ENCODE measurements around the gene LPAR3.

DNA sequence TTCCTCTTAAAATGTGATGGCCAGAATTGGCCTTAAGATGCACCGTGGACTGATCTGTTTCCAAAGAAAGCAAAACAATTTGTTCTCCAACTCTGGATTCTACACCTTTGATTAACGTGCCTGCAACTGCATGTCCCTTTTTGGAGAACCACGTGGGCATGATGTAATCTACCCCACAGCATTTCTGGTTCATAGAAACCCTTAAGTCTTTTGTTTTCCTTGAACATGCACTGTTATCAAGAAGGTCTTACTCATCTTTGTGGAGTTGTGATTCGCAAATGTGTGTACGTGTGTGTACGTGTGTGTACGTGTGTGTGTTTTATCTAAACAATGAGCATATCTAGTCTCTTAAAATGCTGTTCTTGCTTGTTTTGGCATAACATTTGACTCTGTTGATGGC lies 57.8 kb downstream of the LPAR3 start:
- no peak for TF ChIP-seq EZH2 (IDR thresholded peaks at IDR 0.05; ENCODE audit: borderline replicate concordance, low read depth, low read length, poor library complexity, severe bottlenecking)
- TF ChIP-seq CTCF (conservative IDR thresholded peaks at IDR 0.05; ENCODE audit: low read depth, low read length) = no peak

All from A673 (cell line).